ENCODE data around the gene EYA2. TPM values are rescaled to one million over a fixed set of nuclear protein-coding genes. Genes with fewer than 3 reads are reported as not detected.

The EYA2 gene
- total and polyA plus RNA-seq, 2 donors (not counting 1 experiment from before 2014, with no cell fraction given), result 1.1 to 2.8 TPM

DNA sequence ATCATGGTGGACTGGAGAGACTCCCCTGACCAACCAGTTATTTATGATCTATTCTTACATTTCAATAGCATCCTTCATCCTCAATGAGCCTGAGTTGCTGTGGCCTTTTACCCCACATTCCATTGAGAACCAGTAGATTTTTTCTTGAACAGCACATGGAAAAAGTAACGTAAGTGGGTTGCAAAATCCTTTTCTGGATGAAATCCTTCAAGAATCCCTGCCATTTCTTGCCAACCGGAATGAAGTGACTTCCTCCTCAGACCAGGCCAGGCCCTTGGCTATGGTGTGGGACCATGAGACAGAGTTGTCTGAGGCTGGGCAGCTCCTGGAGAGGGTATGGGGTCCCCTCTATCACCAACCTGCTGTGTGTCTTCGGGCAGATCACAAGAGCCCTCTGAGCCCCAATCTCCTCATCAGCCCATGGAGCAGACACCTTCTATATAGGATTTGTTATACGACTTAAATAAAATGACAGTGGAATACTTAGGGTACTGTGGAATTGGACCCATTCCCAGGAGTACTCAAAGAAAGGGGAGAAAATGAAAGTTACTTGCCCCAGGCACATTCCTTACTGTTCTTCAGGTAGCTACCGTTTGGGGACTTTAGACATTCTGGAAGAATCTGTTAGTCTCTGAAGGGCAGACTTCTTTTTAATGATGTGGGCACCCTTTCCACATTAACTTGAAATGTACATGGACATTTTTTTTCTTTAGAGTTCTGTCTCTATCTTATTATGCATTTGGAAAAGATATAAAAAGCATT is 10.9 kb downstream of the EYA2 start:
- no peaks in the 10 kb centered on the region for H3K36me3 ChIP-seq (replicated peaks in 1 of 2; ENCODE audit: control extremely low read depth in 1 of 2, control insufficient read depth in 1 of 2, extremely low read depth in 1 of 2, insufficient read depth in 2 of 2, low read length in 1 of 2)
- no peak for ATAC-seq (ENCODE audit: low read depth)
- H3K79me2 ChIP-seq (ENCODE audit: control insufficient read depth, insufficient read depth, low read length), result no peaks in the 10 kb centered on the region
- H4K20me1 ChIP-seq (ENCODE audit: control insufficient read depth, insufficient read depth, low read length, poor library complexity, severe bottlenecking), result no peaks in the 10 kb centered on the region
- no peak overlapping the region for H3K4me3 ChIP-seq (ENCODE audit: control extremely low read depth in 1 of 5, extremely low read depth in 1 of 5, insufficient read depth in 1 of 5, low read depth in 2 of 5, low read length in 4 of 5)
- H3K9me3 ChIP-seq (ENCODE audit: control extremely low read depth in 1 of 3, control insufficient read depth in 2 of 3, insufficient read depth in 1 of 3, low read length in 2 of 3), result no peaks in the 10 kb centered on the region
- no peaks in the 10 kb centered on the region for H3K4me1 Mint-ChIP-seq
- ChIA-PET CTCF (no interaction called here), POLR2A (no interaction called here)
- H3K9ac ChIP-seq (ENCODE audit: low read length), result no peak overlapping the region
- peaks cover 0 to 3% (median 0%) of the 10 kb centered on the region in 4 experiments for H3K27me3 ChIP-seq (replicated peaks in 1 of 4; ENCODE audit: control extremely low read depth in 1 of 4, control insufficient read depth in 3 of 4, insufficient read depth in 4 of 4, low read length in 3 of 4)
- peaks cover 24% of the 10 kb centered on the region for H3K27me3 Mint-ChIP-seq
- DNase-seq, result no peak
- H3K9me3 Mint-ChIP-seq (ENCODE audit: insufficient read depth), result no peaks in the 10 kb centered on the region
- no peak overlapping the region for H3K4me3 Mint-ChIP-seq
- no peak overlapping the region for H3K27ac Mint-ChIP-seq
- H3K4me1 ChIP-seq (ENCODE audit: control insufficient read depth in 2 of 2, insufficient read depth in 2 of 2, low read length in 2 of 2), result no peaks in the 10 kb centered on the region
- no peak overlapping the region for H3K4me2 ChIP-seq (replicated peaks; ENCODE audit: low read depth, low read length, poor library complexity, severe bottlenecking)
- TF ChIP-seq EZH2 (IDR thresholded peaks at IDR 0.05; ENCODE audit: borderline replicate concordance, insufficient read depth, low read depth, low read length, poor library complexity, severe bottlenecking), result no peak
- TF ChIP-seq, protein P1, sequence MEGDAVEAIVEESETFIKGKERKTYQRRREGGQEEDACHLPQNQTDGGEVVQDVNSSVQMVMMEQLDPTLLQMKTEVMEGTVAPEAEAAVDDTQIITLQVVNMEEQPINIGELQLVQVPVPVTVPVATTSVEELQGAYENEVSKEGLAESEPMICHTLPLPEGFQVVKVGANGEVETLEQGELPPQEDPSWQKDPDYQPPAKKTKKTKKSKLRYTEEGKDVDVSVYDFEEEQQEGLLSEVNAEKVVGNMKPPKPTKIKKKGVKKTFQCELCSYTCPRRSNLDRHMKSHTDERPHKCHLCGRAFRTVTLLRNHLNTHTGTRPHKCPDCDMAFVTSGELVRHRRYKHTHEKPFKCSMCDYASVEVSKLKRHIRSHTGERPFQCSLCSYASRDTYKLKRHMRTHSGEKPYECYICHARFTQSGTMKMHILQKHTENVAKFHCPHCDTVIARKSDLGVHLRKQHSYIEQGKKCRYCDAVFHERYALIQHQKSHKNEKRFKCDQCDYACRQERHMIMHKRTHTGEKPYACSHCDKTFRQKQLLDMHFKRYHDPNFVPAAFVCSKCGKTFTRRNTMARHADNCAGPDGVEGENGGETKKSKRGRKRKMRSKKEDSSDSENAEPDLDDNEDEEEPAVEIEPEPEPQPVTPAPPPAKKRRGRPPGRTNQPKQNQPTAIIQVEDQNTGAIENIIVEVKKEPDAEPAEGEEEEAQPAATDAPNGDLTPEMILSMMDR (IDR thresholded peaks at IDR 0.05), result no peak
- intact Hi-C loops (cut with micrococcal nuclease), result no loop called here
- no peak overlapping the region for H3K27ac ChIP-seq (ENCODE audit: low read length in 2 of 2)
- H2AFZ ChIP-seq (ENCODE audit: insufficient read depth, low read depth, low read length, poor library complexity, severe bottlenecking), result no peak overlapping the region
- no CpG with 5 or more reads among the region's 5 CpGs for WGBS (ENCODE audit: insufficient coverage)

DNA sequence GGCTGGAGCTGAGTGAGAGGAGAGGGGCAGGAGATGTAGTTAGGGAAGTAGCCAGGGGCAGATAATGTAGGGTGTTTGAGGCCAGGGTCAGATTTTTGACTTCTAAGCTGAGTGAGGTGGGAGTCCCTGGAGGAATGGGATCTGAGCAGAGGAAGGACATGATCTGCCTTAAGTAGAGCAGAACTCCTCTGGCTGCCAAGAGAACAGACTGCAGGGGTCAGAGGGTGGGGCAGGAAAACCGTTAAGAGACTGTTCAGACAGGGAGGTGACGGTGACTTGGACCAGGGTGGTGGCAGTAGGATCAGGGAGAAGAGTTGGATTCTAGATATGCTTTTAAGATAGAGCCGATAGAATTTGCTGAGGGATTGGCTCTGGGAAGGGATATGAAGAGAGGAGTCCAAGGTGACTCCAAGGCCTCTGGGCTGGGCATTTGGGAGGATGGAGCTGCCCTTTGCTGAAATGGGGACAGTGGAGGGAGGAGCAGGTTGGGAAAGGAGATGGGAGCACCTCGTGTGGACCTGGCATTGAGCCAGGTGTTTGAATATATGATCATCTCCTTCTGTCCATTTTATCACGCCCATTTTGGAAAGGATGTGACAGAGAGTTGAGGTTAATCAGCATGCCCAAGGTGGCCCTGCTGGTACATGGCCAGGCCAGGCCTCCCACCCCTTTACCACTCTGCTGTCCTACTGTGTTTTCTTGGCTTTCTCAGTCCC is 18.8 kb downstream of the EYA2 start:
- Mint-ChIP-seq H3K9me3 (ENCODE audit: insufficient read depth) (no peaks in the 10 kb centered on the region), H3K27ac (no peak overlapping the region), H3K4me3 (no peak overlapping the region), H3K4me1 (no peaks in the 10 kb centered on the region), H3K27me3 (peaks cover 29% of the 10 kb centered on the region)
- Histone ChIP-seq H3K4me1 (ENCODE audit: control insufficient read depth in 2 of 2, insufficient read depth in 2 of 2, low read length in 2 of 2) (no peaks in the 10 kb centered on the region), H3K79me2 (ENCODE audit: control insufficient read depth, insufficient read depth, low read length) (no peaks in the 10 kb centered on the region), H3K9ac (ENCODE audit: low read length) (no peak overlapping the region), H3K27ac (ENCODE audit: low read length in 2 of 2) (no peak overlapping the region), H2AFZ (ENCODE audit: insufficient read depth, low read depth, low read length, poor library complexity, severe bottlenecking) (no peak overlapping the region), H3K4me3 (ENCODE audit: control extremely low read depth in 1 of 5, extremely low read depth in 1 of 5, insufficient read depth in 1 of 5, low read depth in 2 of 5, low read length in 4 of 5) (no peak overlapping the region), H3K9me3 (ENCODE audit: control extremely low read depth in 1 of 3, control insufficient read depth in 2 of 3, insufficient read depth in 1 of 3, low read length in 2 of 3) (no peaks in the 10 kb centered on the region), H4K20me1 (ENCODE audit: control insufficient read depth, insufficient read depth, low read length, poor library complexity, severe bottlenecking) (no peaks in the 10 kb centered on the region), H3K27me3 (replicated peaks in 1 of 4; ENCODE audit: control extremely low read depth in 1 of 4, control insufficient read depth in 3 of 4, insufficient read depth in 4 of 4, low read length in 3 of 4) (no peaks in the 10 kb centered on the region), H3K36me3 (replicated peaks in 1 of 2; ENCODE audit: control extremely low read depth in 1 of 2, control insufficient read depth in 1 of 2, extremely low read depth in 1 of 2, insufficient read depth in 2 of 2, low read length in 1 of 2) (no peaks in the 10 kb centered on the region), H3K4me2 (replicated peaks; ENCODE audit: low read depth, low read length, poor library complexity, severe bottlenecking) (no peak overlapping the region)
- WGBS (ENCODE audit: insufficient coverage), result 77% methylated on average over 4 of the region's 5 CpGs
- DNase-seq (no peak), ATAC-seq (ENCODE audit: low read depth) (no peak)
- no peak for TF ChIP-seq EZH2 (IDR thresholded peaks at IDR 0.05; ENCODE audit: borderline replicate concordance, insufficient read depth, low read depth, low read length, poor library complexity, severe bottlenecking)
- TF ChIP-seq, protein P1 (IDR thresholded peaks at IDR 0.05), result no peak
- CTCF ChIA-PET, result no interaction called here
- intact Hi-C loops (cut with micrococcal nuclease), result no loop called here
- POLR2A ChIA-PET, result no interaction called here

Measured in B cell (primary cell).